Measurements from ENCODE around the gene SDF4. TPM values are rescaled to one million over a fixed set of nuclear protein-coding genes. Genes with fewer than 3 reads are reported as not detected.

SDF4 gene
- total RNA-seq, 1 donor from 2014 or later, result 74.2 TPM

DNA sequence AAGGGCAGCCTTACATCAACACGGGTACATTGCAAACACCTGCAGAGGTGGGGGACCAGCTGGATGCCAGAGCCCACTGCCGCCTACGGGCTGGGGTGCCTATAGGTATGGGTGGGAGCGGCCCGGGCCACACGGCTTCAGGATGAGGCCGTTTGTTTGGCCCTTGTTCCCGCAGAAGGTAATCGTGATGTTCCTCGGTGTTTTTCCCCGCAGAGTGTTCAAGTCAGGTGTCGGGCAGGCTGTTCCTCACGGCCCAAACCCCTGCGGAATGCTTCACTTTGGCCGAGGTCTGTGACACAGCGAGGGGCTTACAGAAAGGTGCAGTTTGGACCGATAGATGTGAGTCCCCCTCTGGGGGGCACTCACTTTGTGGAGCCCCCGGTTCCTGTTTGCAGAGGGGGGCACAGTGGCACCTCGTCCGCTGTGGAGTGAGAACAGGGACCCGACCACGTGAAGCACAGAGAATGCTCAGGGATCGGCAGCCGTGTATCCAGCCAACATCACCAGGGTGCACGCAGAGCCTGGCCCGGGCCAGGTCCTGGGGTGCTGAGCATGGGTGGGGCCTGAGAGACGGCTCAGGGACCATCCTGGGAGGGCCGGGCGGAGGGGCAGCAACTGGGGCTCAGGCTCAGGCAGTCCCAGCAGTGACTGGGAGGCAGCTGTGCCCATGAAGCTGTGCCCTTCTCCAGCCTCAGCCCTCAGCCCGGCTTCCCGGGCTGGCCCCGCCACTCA is 58.6 kb downstream of the SDF4 start:
- Histone ChIP-seq H3K4me3 (no peak overlapping the region), H3K27me3 (no peaks in the 10 kb centered on the region), H3K4me1 (no peaks in the 10 kb centered on the region), H3K27ac (no peak overlapping the region), H3K9me3 (no peaks in the 10 kb centered on the region), H3K36me3 (no peaks in the 10 kb centered on the region)
- intact Hi-C loops (cut with DNase I), result no loop called here
- no peak for DNase-seq (ENCODE audit: extremely low spot score in 2 of 2)
- no peak for TF ChIP-seq POLR2AphosphoS5 (IDR thresholded peaks at IDR 0.05; ENCODE audit: insufficient read depth in 1 of 2, low read depth in 1 of 2)
- TF ChIP-seq, protein P1, sequence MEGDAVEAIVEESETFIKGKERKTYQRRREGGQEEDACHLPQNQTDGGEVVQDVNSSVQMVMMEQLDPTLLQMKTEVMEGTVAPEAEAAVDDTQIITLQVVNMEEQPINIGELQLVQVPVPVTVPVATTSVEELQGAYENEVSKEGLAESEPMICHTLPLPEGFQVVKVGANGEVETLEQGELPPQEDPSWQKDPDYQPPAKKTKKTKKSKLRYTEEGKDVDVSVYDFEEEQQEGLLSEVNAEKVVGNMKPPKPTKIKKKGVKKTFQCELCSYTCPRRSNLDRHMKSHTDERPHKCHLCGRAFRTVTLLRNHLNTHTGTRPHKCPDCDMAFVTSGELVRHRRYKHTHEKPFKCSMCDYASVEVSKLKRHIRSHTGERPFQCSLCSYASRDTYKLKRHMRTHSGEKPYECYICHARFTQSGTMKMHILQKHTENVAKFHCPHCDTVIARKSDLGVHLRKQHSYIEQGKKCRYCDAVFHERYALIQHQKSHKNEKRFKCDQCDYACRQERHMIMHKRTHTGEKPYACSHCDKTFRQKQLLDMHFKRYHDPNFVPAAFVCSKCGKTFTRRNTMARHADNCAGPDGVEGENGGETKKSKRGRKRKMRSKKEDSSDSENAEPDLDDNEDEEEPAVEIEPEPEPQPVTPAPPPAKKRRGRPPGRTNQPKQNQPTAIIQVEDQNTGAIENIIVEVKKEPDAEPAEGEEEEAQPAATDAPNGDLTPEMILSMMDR (IDR thresholded peaks at IDR 0.05), result no peak

DNA sequence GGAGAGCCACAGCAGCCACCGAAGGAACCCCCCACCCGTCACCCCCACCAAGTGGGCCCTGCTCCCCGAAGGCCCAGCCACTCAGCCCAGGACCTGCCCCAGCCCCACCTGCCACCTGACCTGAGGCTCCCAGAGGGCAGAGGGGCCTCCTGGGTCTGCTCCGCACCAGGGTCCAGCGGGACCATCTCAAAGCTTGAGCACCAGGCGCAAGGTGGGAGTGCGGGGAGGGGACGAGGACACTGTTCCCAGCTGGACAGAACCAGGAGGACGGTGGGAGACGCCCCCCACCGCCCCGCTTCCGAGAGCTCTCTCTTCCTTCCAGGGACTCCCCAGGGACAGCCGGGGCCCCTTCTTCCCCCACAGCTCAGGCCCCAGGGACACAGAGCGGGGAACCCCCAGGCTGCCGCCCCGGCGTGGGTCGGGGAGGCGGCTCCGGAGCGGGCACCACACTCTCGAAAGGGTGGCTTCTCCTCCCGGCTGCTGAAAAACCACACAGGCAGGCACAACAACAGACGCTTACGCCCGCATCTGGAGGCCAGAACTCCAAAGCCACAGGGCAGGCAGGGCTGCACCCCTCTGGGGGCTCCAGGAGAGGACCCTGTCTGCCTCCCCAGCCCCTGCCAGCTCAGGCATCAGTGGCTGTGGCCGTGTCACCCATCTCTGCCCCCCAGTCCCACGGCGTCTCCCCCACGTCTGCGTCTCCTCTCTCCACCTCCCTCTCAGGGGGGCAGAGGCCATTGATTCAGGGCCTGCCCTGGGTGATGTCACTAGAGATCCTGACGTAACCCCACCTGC is 60.1 kb downstream of the SDF4 start:
- Histone ChIP-seq H3K9me3 (no peaks in the 10 kb centered on the region), H3K36me3 (no peaks in the 10 kb centered on the region), H3K4me3 (no peak overlapping the region), H3K27ac (no peak overlapping the region), H3K27me3 (no peaks in the 10 kb centered on the region), H3K4me1 (peaks cover 9% of the 10 kb centered on the region)
- DNase-seq (ENCODE audit: extremely low spot score in 2 of 2), result no peak
- TF ChIP-seq, protein P1 (IDR thresholded peaks at IDR 0.05), result no peak
- no peak for TF ChIP-seq POLR2AphosphoS5 (IDR thresholded peaks at IDR 0.05; ENCODE audit: insufficient read depth in 1 of 2, low read depth in 1 of 2)
- no peak for TF ChIP-seq POLR2A (IDR thresholded peaks at IDR 0.05)
- intact Hi-C loops (cut with DNase I), result no loop called here

DNA sequence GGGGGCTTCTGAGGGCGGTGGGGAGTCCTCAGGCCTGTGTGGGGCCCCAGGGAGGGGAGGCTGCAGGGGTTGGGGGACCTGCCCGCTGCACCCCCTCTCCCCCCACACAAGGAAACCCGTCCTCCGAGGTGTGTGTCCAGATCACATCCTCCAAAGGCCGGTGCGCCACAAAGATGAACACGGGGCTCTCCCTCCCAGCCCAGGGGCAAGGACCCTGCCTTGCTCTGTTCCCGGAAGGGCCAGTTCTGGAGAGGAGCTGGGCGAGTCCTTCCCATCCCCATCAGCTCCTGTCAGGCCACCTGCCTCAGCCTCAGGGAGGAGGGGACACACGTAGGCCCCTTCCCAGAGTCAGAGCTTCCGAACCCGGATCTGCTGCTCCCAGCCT is 60.6 kb downstream of the SDF4 start:
- no peaks in the 10 kb centered on the region for H3K36me3 ChIP-seq
- DNase-seq (ENCODE audit: extremely low spot score in 2 of 2), result no peak
- TF ChIP-seq POLR2AphosphoS5 (IDR thresholded peaks at IDR 0.05; ENCODE audit: insufficient read depth in 1 of 2, low read depth in 1 of 2) (no peak), POLR2A (IDR thresholded peaks at IDR 0.05) (no peak)
- TF ChIP-seq, protein P1 (IDR thresholded peaks at IDR 0.05), result no peak
- peaks cover 14% of the 10 kb centered on the region for H3K4me1 ChIP-seq
- no peak overlapping the region for H3K4me3 ChIP-seq
- no peaks in the 10 kb centered on the region for H3K27me3 ChIP-seq
- intact Hi-C loops (cut with DNase I), result no loop called here
- no peak overlapping the region for H3K27ac ChIP-seq
- H3K9me3 ChIP-seq, result no peaks in the 10 kb centered on the region

DNA sequence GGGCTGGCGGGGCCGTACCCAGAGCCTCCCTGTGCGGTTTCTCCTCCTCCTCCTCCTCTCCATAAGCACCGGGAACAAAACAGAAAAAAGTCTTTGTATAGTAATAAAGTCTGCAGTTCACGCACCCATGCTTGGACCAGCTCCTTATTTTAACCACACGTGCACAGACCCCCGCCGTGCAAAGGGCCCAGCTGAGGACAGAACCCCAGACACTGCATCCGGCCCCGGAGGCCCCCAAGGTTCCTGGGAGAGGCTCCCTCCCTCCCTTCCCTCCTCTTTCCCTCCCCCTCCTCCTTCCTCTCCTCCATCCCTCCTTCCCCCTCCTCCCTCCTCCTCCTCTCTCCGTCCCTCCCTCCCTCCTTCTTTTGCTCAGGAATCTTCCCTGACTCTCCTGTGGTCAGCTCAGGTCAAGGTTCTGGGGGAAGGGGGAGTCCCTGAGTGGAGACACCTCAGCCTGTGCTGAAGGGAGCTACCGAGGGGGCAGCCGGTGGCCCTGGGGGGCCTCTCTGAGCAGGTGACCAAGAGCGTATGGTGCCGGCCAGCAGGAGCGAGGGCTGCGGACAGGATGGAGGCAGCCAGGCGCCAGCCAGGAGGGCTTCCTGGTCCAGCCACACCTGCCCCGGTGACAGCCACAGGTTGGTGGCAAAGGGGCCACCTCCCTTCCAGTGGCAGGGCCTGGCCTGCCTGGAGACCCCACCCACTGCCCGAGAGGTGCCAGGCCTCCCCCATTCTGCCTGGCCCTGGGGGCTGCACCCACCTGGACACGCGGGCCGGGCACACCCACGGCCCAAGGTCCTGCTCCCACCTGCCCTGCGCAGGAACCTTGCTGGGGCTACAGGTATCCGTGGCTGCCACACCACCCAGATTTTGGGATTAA is 61.3 kb downstream of the SDF4 start:
- Histone ChIP-seq H3K27me3 (no peaks in the 10 kb centered on the region), H3K36me3 (no peaks in the 10 kb centered on the region), H3K27ac (no peak overlapping the region), H3K4me3 (no peak overlapping the region), H3K9me3 (no peaks in the 10 kb centered on the region), H3K4me1 (peaks cover 14% of the 10 kb centered on the region)
- TF ChIP-seq POLR2AphosphoS5 (IDR thresholded peaks at IDR 0.05; ENCODE audit: insufficient read depth in 1 of 2, low read depth in 1 of 2) (no peak), POLR2A (IDR thresholded peaks at IDR 0.05) (no peak)
- TF ChIP-seq, protein P1 (IDR thresholded peaks at IDR 0.05), result no peak
- intact Hi-C loops (cut with DNase I), result no loop called here
- no peak for DNase-seq (ENCODE audit: extremely low spot score in 2 of 2)

All from vagina (tissue), 2 donors.